DOHH2 (cell line): ENCODE results near the gene ARHGEF16.

ENCODE experiments used
- H3F3A ChIP-seq: fragments of 200-600 bp; sonication (generic), shearing (Covaris generic); 2 replicates; pipeline ENCODE4 v1.6.0; 2016; ENCODE audit warnings: antibody characterized with exemption, mild to moderate bottlenecking; ENCODE audit not compliant: control insufficient read depth, insufficient read depth
- H3K27ac ChIP-seq: fragments of 200-600 bp; sonication (generic); 2 replicates; pipeline ENCODE4 v1.5.1; 2014; ENCODE audit warnings: low read depth, mild to moderate bottlenecking, low read length, moderate library complexity
- H3K27me3 ChIP-seq: fragments of 200-600 bp; sonication (generic); 2 replicates; pipeline ENCODE4 v1.6.1; 2014; ENCODE audit warnings: mild to moderate bottlenecking, low read length, mixed read lengths; ENCODE audit not compliant: control insufficient read depth
- H3K36me3 ChIP-seq: fragments of 200-600 bp; sonication (generic); 2 replicates; pipeline ENCODE4 v1.6.1; 2014; ENCODE audit warnings: mild to moderate bottlenecking, low read length, moderate library complexity, mixed read lengths; ENCODE audit not compliant: control insufficient read depth
- H3K4me1 ChIP-seq: fragments of 200-600 bp; sonication (generic); 2 replicates; pipeline ENCODE4 v1.6.1; 2014; ENCODE audit warnings: mild to moderate bottlenecking, low read length, mixed read lengths; ENCODE audit not compliant: control insufficient read depth
- H3K4me2 ChIP-seq: fragments of 200-600 bp; sonication (generic); 2 replicates; pipeline ENCODE4 v1.6.0; 2014; ENCODE audit warnings: mild to moderate bottlenecking, low read length, moderate library complexity
- H3K4me3 ChIP-seq: fragments of 200-600 bp; sonication (generic); 2 replicates; pipeline ENCODE4 v1.5.1; 2014; ENCODE audit warnings: mild to moderate bottlenecking, low read length, mixed read lengths
- H3K79me2 ChIP-seq: fragments of 200-600 bp; sonication (generic); 2 replicates; pipeline ENCODE4 v1.6.1; 2014; ENCODE audit warnings: mild to moderate bottlenecking, low read length, mixed read lengths; ENCODE audit not compliant: control insufficient read depth
- H3K9me2 ChIP-seq: fragments of 200-600 bp; sonication (generic); replicated peaks from 2 replicates; pipeline ENCODE4 v1.6.1; 2014; ENCODE audit warnings: mild to moderate bottlenecking, low read length, mixed read lengths; ENCODE audit not compliant: control insufficient read depth
- H3K9me3 ChIP-seq: fragments of 200-600 bp; sonication (generic); 2 replicates; pipeline ENCODE4 v1.6.1; 2014; ENCODE audit warnings: antibody characterized with exemption, low read length, mixed read lengths; ENCODE audit not compliant: control insufficient read depth, insufficient read depth
- H4K20me1 ChIP-seq: fragments of 200-600 bp; sonication (generic); 2 replicates; pipeline ENCODE4 v1.6.0; 2014; ENCODE audit warnings: low read depth, mild to moderate bottlenecking, antibody characterized with exemption, low read length, moderate library complexity; ENCODE audit not compliant: control insufficient read depth, insufficient read depth
- EZH2phosphoT487 ChIP-seq: fragments of 200-600 bp; sonication (generic); IDR thresholded peaks from 2 replicates; pipeline ENCODE4 v1.6.1; 2017; ENCODE audit warnings: borderline replicate concordance, mild to moderate bottlenecking, antibody characterized with exemption, low read length, moderate library complexity, mixed read lengths
- TF ChIP-seq, protein P1 (sequence below): fragments of 200-600 bp; sonication (generic); IDR thresholded peaks from one replicate; pipeline ENCODE4 v1.5.1; 2014; ENCODE audit warnings: antibody characterized with exemption, mild to moderate bottlenecking, low read depth, low read length; ENCODE audit not compliant: poor library complexity, severe bottlenecking

The ARHGEF16 gene

DNA sequence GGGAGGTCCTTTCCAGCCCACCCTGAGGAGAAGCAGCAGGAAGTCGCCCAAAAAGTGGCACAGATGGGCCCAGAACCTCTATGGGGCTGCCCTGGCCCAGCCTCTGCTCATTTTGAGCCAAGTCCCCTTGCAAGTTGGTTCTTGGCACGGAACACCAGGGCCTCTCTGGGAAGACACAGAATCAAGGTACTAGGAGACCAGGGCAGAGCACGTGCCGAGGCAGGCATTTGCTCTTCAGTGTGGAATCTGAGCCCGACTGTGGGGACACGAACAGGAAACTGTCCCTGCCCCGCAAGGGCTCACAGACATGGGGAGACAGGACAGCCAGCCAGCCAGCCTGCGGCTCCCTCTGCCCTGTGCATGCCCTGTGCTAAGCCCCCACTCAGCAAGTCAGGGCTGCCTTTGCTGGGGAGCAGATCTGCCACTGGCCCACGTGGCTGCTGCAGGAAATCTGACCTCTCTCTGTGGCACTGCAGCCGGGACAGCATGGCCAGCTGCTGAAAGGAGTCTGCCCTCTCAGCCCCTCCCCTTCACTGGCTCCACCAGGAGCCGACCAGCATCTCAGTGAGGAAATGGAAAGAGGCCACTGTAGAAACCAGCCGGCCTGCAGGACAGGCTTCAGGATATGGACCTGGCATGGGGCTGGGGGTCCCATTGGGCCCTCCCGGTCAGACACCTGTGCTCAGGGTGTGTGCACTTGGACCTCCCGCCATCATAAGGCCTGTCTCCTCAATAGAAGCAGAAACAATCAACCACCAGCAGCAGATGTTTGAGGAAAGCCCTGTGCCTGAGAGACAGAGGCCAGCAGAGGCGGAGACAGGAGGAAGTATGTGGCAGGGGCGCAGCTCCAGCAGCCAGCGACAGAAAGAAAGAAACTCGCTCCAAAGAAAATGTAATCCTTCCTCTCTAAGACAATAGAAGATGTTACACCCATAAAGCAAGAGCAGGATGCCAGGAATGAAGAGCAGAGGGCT, 3.7 kb downstream of the ARHGEF16 start:
- TF ChIP-seq, protein P1, sequence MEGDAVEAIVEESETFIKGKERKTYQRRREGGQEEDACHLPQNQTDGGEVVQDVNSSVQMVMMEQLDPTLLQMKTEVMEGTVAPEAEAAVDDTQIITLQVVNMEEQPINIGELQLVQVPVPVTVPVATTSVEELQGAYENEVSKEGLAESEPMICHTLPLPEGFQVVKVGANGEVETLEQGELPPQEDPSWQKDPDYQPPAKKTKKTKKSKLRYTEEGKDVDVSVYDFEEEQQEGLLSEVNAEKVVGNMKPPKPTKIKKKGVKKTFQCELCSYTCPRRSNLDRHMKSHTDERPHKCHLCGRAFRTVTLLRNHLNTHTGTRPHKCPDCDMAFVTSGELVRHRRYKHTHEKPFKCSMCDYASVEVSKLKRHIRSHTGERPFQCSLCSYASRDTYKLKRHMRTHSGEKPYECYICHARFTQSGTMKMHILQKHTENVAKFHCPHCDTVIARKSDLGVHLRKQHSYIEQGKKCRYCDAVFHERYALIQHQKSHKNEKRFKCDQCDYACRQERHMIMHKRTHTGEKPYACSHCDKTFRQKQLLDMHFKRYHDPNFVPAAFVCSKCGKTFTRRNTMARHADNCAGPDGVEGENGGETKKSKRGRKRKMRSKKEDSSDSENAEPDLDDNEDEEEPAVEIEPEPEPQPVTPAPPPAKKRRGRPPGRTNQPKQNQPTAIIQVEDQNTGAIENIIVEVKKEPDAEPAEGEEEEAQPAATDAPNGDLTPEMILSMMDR = no peak
- no peak for TF ChIP-seq EZH2phosphoT487
- H3K9me2 ChIP-seq = no peaks in the 10 kb centered on the region
- H3K79me2 ChIP-seq = no peaks in the 10 kb centered on the region
- H3K27ac ChIP-seq = no peak overlapping the region
- no peaks in the 10 kb centered on the region for H3F3A ChIP-seq
- peaks cover 4% of the 10 kb centered on the region for H3K27me3 ChIP-seq
- no peaks in the 10 kb centered on the region for H3K36me3 ChIP-seq
- no peak overlapping the region for H3K4me2 ChIP-seq
- H3K9me3 ChIP-seq = no peaks in the 10 kb centered on the region
- H4K20me1 ChIP-seq = 0 out of 2 replicates have a peak, but pooled peaks cover 3% of the 10 kb centered on the region
- H3K4me1 ChIP-seq = peaks cover 11% of the 10 kb centered on the region; the same call in 1 of the 2 replicates
- no peak overlapping the region for H3K4me3 ChIP-seq

DNA sequence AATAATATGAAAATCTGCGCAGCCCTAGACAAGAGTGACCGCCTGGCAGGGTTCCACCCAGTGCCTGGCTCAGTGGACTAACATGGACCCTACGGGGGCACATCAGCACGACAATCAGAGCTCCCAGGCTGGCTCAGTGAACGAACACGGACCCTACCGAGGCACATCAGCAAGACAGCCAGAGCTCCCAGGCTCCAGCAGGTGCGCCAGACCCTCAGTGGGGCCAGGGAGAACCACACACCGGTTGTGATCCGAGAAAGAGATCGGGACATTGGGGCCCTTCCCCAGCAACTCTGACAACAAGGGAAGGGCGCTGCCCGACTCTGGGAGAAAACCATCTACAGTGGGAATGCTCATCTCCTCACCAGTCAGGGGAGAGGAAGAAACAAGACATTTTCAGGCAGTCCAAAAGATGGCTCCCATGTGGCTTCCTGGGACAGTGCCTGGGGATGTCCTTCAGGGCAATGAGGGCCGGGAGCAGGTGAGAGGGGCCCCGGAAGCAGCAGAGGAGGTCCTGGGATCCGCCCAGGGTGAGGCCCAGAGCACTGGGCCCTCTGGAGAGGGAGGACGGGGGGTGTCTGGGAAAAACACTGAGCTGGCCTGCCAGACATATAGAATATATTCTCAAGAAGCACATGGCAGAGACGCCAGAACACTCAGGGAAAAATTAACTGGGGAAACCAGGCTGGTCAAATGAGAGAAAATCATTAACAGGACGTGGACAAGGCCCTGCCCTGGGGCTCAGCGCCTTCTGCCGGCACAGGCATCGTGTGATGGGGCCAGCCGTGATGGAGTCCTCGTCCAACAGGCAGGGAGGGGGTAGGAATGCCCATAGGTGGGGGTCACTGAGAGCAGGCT, 4.8 kb downstream of the ARHGEF16 start:
- Histone ChIP-seq H3K4me1 (peaks cover 6% of the 10 kb centered on the region; the same call in 1 of the 2 replicates), H3K27ac (no peak overlapping the region), H3K36me3 (no peaks in the 10 kb centered on the region), H3K9me2 (no peaks in the 10 kb centered on the region), H3K79me2 (no peaks in the 10 kb centered on the region), H3K4me3 (no peak overlapping the region), H3K4me2 (no peak overlapping the region), H4K20me1 (no peaks in the 10 kb centered on the region), H3K27me3 (no peaks in the 10 kb centered on the region), H3F3A (no peaks in the 10 kb centered on the region), H3K9me3 (no peaks in the 10 kb centered on the region)
- TF ChIP-seq EZH2phosphoT487 = no peak
- TF ChIP-seq, protein P1 = no peak

DNA sequence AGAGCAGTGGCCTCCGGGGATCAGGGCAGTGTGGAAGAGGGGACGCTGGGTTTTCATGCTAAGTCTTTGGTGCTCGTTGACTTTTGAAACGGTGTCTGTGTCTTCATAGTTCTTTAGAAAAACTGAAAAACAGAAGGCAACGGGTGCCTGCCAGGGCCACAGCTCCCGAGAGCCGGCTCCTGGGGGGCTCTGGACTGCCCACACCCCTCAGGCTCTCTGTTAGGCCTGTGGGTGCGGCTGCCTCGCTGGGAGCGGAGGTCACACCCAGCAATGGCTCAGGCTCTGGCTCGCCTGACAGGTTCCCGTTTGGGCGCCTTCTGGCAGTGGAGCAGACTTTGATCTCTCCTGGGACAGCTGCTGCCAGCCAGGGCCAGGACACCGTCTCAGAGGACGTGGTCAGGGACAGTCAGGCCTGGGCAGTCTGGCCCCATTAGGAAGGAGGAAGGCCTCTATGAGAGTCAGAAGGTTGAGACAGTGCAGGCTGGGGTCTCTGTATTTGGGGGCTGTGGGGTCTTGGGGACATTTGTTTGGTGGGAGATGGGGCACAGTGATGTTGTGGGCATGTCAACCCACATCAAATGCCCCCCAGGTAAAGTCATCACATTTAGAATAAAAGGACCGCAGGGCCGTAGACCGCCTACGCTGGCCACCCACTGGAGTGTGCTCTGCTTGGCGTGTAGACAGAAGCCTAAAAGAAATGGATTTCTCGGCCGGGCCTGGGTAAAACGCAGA, 5.6 kb downstream of the ARHGEF16 start:
- H3K79me2 ChIP-seq = no peaks in the 10 kb centered on the region
- no peaks in the 10 kb centered on the region for H3K9me2 ChIP-seq
- no peak for TF ChIP-seq EZH2phosphoT487
- TF ChIP-seq, protein P1 = no peak
- H3K9me3 ChIP-seq = no peaks in the 10 kb centered on the region
- no peak overlapping the region for H3K27ac ChIP-seq
- peaks cover under 1% of the 10 kb centered on the region; the same call in 1 of the 2 replicates for H3K4me1 ChIP-seq
- no peaks in the 10 kb centered on the region for H3K36me3 ChIP-seq
- no peak overlapping the region for H3K4me2 ChIP-seq
- H4K20me1 ChIP-seq = no peaks in the 10 kb centered on the region
- H3F3A ChIP-seq = no peaks in the 10 kb centered on the region
- H3K27me3 ChIP-seq = no peaks in the 10 kb centered on the region
- no peak overlapping the region for H3K4me3 ChIP-seq
